HG02678 (cell line): ENCODE results near the gene OSBPL8.
A peak's percentile ranks its signal among the peaks of the same experiment; 100 is the strongest.

Experiments used
- ATAC-seq: cut with Tn5 transposase; IDR thresholded peaks from one replicate; pipeline ENCODE4 v1.9.1; 2021; ENCODE audit warnings: mild to moderate bottlenecking, moderate library complexity; ENCODE audit not compliant: unreplicated experiment

OSBPL8 gene

GRCh38 chr12:76559400-76560085 lies at the start of gene OSBPL8:
TSS of gene OSBPL8 (minus strand) at chr12:76559771. CDS start at chr12:76487551, 72,220 bp downstream.
- ATAC-seq, result peak; percentile 83

DNA sequence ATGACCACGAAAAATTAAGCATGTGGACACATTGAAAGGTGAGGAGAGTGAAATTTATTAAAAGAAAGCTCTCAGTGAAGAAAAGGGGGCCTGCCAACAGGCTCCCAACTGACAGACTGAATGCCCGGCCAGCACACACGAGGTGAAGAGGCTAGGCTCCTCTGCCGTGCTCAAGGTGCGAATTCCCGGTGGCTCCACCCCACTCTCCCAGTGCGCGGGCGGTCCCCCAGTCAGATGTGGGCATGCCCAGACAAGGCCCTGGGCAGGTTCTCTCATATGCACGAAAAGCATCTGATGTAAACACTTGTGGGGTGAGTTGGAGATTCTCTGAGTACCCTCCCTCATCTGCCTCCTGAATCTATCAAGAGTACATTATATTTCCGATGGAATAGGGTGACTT lies 48.5 kb upstream of the OSBPL8 start:
- no peak for ATAC-seq

GRCh38 chr12:76595056-76595455 lies 35.5 kb upstream of the OSBPL8 start:
- no peak for ATAC-seq

GRCh38 chr12:76591476-76591875 lies 31.9 kb upstream of the OSBPL8 start:
- ATAC-seq, result no peak

DNA sequence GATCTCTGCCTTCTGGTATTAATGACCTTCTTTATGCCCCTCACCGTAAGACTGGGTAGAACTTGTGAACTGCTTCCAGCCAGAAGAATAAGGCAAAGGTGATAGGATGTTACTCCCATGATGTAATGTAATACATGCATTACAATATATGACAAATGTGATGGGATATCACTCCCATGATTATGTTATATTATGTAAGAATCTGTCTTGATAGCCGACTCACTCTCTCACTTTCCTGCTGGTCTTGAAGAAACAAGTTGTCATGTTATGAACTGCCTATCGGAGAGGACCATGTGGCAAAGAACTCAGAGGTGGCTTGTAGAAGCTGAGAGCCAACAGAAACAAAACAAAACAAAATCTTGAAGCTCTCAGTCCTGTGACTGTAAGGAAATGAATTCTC lies 30.6 kb upstream of the OSBPL8 start:
- ATAC-seq, result no peak

GRCh38 chr12:76588881-76589565 lies 29.5 kb upstream of the OSBPL8 start:
- no peak for ATAC-seq

GRCh38 chr12:76587428-76588178 lies 28.0 kb upstream of the OSBPL8 start:
- no peak for ATAC-seq

DNA sequence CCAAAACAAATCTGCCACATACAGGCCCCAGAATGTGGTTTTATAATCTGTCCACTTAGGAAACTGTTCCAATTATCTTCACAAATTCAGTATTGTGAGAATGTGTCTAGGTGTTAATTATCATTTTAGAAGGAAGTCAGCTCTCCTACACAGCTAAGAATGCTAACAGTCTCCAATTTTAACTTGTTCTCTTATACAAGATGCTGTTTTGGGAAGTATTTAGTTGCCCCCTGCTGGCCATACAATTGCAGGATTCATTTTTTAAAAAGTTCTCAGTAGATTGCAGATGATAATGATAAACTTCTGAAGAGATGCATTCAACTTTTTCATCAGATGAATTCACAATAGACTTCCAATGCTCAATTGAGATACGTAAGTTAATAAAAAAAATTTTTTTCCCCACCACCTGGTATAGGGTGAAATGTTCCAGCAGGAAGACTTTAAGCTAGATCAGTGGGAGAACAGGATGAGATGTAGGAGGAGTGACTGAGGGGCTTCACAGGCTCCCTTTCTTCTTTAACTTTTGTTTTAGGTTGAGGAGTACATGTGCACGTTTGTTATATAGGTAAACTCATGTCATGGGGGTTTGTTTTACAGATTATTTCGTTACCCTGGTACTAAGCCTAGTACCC lies 27.3 kb upstream of the OSBPL8 start:
- ATAC-seq, result no peak

GRCh38 chr12:76583301-76583700 lies 23.7 kb upstream of the OSBPL8 start:
- no peak for ATAC-seq

DNA sequence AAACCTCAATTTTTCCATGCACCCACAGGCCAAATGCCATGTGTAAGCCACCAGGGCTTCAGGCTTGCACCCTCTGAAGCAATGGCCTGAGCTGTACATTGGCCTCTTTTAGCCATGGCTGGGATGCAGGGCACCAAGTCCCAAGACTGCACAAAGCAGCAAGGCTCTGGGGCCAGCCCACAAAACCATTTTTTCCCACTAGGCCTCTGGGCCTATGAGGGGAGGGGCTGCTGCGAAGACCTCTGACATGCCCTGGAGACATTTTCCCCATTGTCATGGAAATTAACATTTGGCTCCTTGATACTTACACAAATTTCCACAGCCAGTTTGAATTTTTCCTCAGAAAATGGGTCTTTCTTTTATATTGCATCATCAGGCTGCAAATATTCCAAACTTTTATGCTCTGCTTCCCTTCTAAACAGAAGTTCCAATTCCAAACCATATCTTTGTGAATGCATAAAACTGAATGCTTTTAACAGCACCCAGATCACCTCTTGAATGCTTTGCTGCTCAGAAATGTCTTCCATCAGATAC lies 14.3 kb upstream of the OSBPL8 start:
- no peak for ATAC-seq

GRCh38 chr12:76571256-76571655 lies 11.7 kb upstream of the OSBPL8 start:
- ATAC-seq, result no peak

GRCh38 chr12:76569685-76570604 lies 10.4 kb upstream of the OSBPL8 start:
- no peak for ATAC-seq

DNA sequence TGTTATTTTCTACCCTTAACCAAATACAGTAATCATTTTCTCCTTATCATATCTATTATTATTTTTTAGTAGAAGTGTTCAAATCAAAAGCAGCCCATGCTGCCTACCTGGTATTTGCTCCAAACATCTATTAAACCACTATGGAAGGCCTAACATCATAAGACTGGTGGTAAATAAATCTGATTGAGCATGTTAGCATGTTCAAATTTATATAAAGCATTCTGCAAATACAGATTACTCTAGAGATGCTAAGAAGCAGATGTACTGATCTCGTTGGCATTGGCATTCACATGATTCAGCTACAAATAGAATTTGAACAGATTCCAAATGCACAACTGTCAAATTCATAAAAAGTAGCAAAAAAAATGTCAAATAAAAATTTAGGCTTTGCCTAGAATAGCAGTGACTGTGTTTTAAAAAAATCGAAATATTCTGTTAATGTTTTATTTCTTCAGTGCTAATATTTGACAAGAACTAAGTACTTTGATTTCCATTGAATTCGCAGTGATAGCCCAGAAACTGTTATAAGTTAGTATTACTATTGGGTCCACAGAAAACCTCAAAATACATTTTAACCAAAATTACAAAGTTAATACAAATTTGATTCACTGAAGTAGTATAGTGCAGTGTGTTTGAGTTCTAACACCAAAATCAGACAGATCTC lies 9.4 kb upstream of the OSBPL8 start:
- ATAC-seq, result no peak

GRCh38 chr12:76568130-76568529 lies 8.6 kb upstream of the OSBPL8 start:
- ATAC-seq, result no peak

DNA sequence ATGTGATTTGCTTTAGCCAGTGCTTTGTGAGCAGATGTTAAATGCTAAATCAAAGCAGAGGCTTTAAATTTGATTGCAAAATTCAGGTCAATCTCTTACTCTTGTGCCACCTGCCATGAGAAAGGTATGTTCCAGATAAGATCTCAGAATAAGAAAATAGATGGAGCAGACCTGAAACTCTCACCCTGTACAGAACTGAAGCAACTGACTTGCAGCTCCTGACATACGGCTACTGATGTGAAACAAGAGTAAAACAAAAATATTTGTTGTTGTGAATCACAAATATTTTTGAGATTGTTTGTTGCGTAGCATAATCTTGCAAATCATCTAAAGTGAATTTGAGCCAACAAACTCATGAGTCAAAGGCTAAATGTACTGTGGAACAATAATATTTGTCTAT lies 3.5 kb upstream of the OSBPL8 start:
- ATAC-seq, result no peak

DNA sequence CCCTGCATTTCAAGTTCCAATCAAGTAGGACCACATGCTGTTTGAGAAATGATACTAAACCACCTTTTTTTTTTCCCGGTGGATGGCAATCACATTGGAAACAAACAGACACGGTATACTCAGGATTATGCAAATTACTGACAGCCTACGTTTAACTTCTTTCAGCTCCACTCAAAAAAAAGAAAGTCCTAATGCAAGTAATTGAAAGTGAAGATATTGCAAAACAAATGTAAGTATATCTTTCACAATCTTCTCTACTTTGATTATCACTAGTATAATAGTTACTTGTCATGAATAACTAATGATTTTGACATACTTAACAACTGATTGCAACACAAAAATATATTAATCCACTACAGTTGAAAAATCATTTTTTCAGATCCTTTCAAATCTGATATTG lies 2.6 kb upstream of the OSBPL8 start:
- no peak for ATAC-seq

- peak; percentile 42 for ATAC-seq
Observed at GRCh38 chr12:76560086-76560491, 518 bp upstream of the OSBPL8 start.

- peak; percentile 50 for ATAC-seq
Observed at GRCh38 chr12:76558684-76559399, 729 bp downstream of the OSBPL8 start.

DNA sequence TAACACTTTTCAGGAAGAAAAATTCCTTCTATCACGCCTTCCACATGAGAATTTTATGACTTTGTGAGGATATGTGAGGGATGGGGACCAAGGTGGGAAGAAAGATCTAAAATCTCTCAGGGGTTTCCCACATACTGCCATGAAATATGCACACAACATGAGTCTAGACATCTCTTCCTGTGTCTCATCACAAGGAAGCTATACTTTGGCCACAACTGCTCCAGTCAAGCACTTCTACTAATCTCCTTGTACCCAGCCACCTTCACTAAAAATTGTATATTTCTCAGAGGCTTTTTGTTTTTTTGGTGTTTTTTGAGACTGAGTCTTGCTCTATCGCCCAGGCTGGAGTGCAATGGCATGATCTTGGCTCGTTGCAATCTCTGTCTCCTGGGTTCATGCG lies 3.2 kb downstream of the OSBPL8 start:
- ATAC-seq, result no peak
